ENCODE measurements around the gene TMEM44. TPM values are rescaled to one million over a fixed set of nuclear protein-coding genes. Genes with fewer than 3 reads are reported as not detected.

The TMEM44 gene
- total RNA-seq, 4 donors from 2014 or later, result 3.0 to 5.4 (median 3.1) TPM

GRCh38 chr3:194596906-194597305, 36.3 kb downstream of the TMEM44 start:
- Histone ChIP-seq H3K36me3 (no peaks in the 10 kb centered on the region), H3K27ac (no peak overlapping the region), H3K4me3 (no peak overlapping the region), H3K9me3 (no peaks in the 10 kb centered on the region), H3K4me1 (peaks cover 0 to 3% of the 10 kb centered on the region in 2 donors), H3K27me3 (no peaks in the 10 kb centered on the region)
- intact Hi-C loops (cut with DNase I; ENCODE audit: low total_unique reads), result no loop called here
- in situ Hi-C loops (cut with MboI; ENCODE audit: low sequenced_read_pairs in 4 of 4), result loop anchor here in 2 of 4 donors (25.0 kb wide), 1 partner anchor 260 kb away; no protein-coding TSS in a partner anchor
- TF ChIP-seq, protein P1, sequence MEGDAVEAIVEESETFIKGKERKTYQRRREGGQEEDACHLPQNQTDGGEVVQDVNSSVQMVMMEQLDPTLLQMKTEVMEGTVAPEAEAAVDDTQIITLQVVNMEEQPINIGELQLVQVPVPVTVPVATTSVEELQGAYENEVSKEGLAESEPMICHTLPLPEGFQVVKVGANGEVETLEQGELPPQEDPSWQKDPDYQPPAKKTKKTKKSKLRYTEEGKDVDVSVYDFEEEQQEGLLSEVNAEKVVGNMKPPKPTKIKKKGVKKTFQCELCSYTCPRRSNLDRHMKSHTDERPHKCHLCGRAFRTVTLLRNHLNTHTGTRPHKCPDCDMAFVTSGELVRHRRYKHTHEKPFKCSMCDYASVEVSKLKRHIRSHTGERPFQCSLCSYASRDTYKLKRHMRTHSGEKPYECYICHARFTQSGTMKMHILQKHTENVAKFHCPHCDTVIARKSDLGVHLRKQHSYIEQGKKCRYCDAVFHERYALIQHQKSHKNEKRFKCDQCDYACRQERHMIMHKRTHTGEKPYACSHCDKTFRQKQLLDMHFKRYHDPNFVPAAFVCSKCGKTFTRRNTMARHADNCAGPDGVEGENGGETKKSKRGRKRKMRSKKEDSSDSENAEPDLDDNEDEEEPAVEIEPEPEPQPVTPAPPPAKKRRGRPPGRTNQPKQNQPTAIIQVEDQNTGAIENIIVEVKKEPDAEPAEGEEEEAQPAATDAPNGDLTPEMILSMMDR (IDR thresholded peaks at IDR 0.05 in 4 of 5, conservative IDR thresholded peaks at IDR 0.05 in 1 of 5), result no peak
- TF ChIP-seq POLR2A (IDR thresholded peaks at IDR 0.05), result no peak
- no peak for ATAC-seq
- DNase-seq, result no peak

DNA sequence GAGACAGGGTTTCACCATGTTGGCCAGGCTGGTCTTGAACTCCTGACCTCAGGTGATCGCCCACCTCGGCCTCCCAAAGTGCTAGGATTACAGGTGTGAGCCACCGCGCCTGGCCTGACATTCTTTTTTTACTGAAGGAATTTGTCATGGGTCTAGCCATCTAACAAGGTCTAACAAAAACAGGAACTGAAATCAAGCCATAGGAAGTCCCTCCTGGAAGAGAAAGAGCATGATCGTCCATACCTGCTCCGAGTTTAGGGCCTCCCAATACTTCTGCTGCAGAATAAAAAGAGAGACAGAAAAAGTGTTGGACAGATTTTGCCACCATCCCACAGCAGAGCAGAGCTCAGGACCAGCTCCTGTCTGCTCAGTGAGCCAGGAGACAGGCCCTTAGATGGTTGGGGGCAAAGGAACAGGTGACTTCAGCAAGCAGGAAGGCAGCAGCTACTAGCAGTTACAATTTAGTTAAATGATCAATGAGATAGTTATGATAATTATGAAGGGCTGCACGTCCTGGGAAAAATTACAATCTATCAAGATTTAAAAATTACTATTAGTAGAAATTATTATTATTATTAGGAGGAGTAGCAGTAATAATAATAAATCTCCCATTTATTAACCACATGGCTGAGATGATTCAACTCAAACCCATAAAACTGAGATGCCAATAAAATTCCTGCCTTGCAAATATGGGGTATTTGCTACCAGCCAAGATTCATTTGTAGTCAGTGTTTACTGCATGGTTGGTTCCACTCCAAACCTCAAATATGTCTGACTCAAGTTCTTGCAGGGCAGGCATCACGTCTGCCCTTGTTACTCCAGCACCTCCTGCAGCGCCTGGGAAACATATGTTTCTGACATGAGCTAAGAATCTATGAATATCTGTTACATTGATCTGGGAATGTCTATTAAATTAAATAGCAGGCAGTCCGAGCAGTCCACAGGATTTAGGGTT, 40.1 kb downstream of the TMEM44 start:
- Histone ChIP-seq H3K27me3 (no peaks in the 10 kb centered on the region), H3K36me3 (no peaks in the 10 kb centered on the region), H3K4me1 (peaks cover 0 to 3% of the 10 kb centered on the region in 2 donors), H3K4me3 (no peak overlapping the region), H3K9me3 (no peaks in the 10 kb centered on the region), H3K27ac (peak overlapping the region in 1 of 4 donors; percentile 27)
- in situ Hi-C loops (cut with MboI; ENCODE audit: low sequenced_read_pairs in 4 of 4), result loop anchor here in 2 of 4 donors (5.0 to 25.0 kb wide), 2 partner anchors 111 to 256 kb away; no protein-coding TSS in a partner anchor
- ATAC-seq (peak; percentile 82 to 87), DNase-seq (peak; percentile 34 to 39)
- TF ChIP-seq POLR2A (IDR thresholded peaks at IDR 0.05), result no peak
- TF ChIP-seq, protein P1 (IDR thresholded peaks at IDR 0.05 in 4 of 5, conservative IDR thresholded peaks at IDR 0.05 in 1 of 5), result no peak
- intact Hi-C loops (cut with DNase I; ENCODE audit: low total_unique reads), result loop anchor here (2.0 kb wide), 1 partner anchor 260 kb away; no protein-coding TSS in a partner anchor

DNA sequence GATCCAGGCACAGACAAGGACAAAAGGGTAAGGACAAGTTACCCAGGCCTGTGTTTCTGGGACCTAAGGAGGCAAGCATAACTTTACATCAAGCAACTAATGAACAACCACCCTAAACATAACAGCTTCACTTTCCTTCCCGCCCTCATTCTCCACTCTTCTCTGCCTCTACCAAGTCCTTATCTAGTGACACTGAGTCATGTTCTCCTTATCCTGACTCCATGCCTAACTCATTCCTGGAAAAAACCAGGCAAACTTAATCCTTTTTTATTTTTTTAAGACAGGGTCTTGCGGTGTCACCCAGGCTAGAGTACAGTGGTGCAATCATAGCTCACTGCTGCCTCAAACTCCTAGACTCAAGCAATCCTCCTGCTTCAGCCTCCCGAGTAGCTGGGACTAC, 44.5 kb downstream of the TMEM44 start:
- H3K27ac ChIP-seq, result no peak overlapping the region
- no peaks in the 10 kb centered on the region for H3K27me3 ChIP-seq
- in situ Hi-C loops (cut with MboI; ENCODE audit: low sequenced_read_pairs in 4 of 4) (loop anchor here in 3 of 4 donors (5.0 to 25.0 kb wide), 2 partner anchors 106 to 251 kb away; no protein-coding TSS in a partner anchor), intact Hi-C loops (cut with DNase I; ENCODE audit: low total_unique reads) (loop anchor here (10.0 kb wide), 1 partner anchor 856 kb away; the partner anchor contains the start of gene ACAP2)
- TF ChIP-seq, protein P1 (IDR thresholded peaks at IDR 0.05 in 4 of 5, conservative IDR thresholded peaks at IDR 0.05 in 1 of 5), result no peak
- TF ChIP-seq POLR2A (IDR thresholded peaks at IDR 0.05), result no peak
- DNase-seq, result no peak
- no peaks in the 10 kb centered on the region for H3K9me3 ChIP-seq
- no peak for ATAC-seq
- no peaks in the 10 kb centered on the region for H3K36me3 ChIP-seq
- peaks cover 2 to 10% of the 10 kb centered on the region in 2 donors for H3K4me1 ChIP-seq
- H3K4me3 ChIP-seq, result no peak overlapping the region

GRCh38 chr3:194588236-194588635, 45.0 kb downstream of the TMEM44 start:
- intact Hi-C loops (cut with DNase I; ENCODE audit: low total_unique reads), result loop anchor here (10.0 kb wide), 1 partner anchor 857 kb away; the partner anchor contains the start of gene ACAP2
- DNase-seq (no peak), ATAC-seq (no peak)
- Histone ChIP-seq H3K36me3 (no peaks in the 10 kb centered on the region), H3K27me3 (no peaks in the 10 kb centered on the region), H3K27ac (no peak overlapping the region), H3K4me1 (peaks cover 0 to 10% of the 10 kb centered on the region in 2 donors), H3K4me3 (no peak overlapping the region), H3K9me3 (no peaks in the 10 kb centered on the region)
- no peak for TF ChIP-seq POLR2A (IDR thresholded peaks at IDR 0.05)
- TF ChIP-seq, protein P1 (IDR thresholded peaks at IDR 0.05 in 4 of 5, conservative IDR thresholded peaks at IDR 0.05 in 1 of 5), result no peak
- in situ Hi-C loops (cut with MboI; ENCODE audit: low sequenced_read_pairs in 4 of 4), result loop anchor here in 3 of 4 donors (5.0 to 25.0 kb wide), 2 partner anchors 106 to 251 kb away; no protein-coding TSS in a partner anchor
